Heart left ventricle (tissue), 16 donors: ENCODE results near the gene ITPK1. TPM values are rescaled to one million over a fixed set of nuclear protein-coding genes. Genes with fewer than 3 reads are reported as not detected.
A peak's percentile ranks its signal among the peaks of the same experiment; 100 is the strongest.

ENCODE experiments used
- ATAC-seq, 4 donors: fragments of 200-7000 bp; cut with Tn5 transposase; one replicate each; pipeline ENCODE4 v1.9.1; 2020 to 2022; ENCODE audit warnings: moderate library complexity in 4 of 4, mild to moderate bottlenecking in 3 of 4, moderate number of reproducible peaks in 1 of 4
- DNase-seq, 5 donors: peaks; one replicate each; pipeline ENCODE4 v3.0.0-alpha.2; 2020
- H3K27ac ChIP-seq, 12 donors: fragments of 200-600 bp; sonication (generic) in 4 of 12; one replicate each; pipeline versions ENCODE4 v1.5.0 to v1.8.0; 2016 to 2022; ENCODE audit warnings: mild to moderate bottlenecking in 2 of 12
- H3K27me3 ChIP-seq, 9 donors: fragments of 200-600 bp; sonication (generic) in 2 of 9; one replicate each; pipeline versions ENCODE4 v1.5.1 to v1.8.0; 2016 to 2022; ENCODE audit warnings: mild to moderate bottlenecking in 3 of 9
- H3K36me3 ChIP-seq, 9 donors: fragments of 200-600 bp; sonication (generic) in 2 of 9; one replicate each; pipeline versions ENCODE4 v1.5.0 to v1.8.0; 2018 to 2022; ENCODE audit warnings: mild to moderate bottlenecking in 2 of 9
- H3K4me1 ChIP-seq, 12 donors: fragments of 200-600 bp; sonication (generic) in 4 of 12; one replicate each; pipeline versions ENCODE4 v1.5.0 to v1.8.0; 2016 to 2022; ENCODE audit warnings: mild to moderate bottlenecking in 3 of 12
- H3K4me3 ChIP-seq, 12 donors: fragments of 200-600 bp; sonication (generic) in 4 of 12; one replicate each; pipeline versions ENCODE4 v1.5.0 to v1.8.0; 2017 to 2022; ENCODE audit warnings: mild to moderate bottlenecking in 9 of 12, moderate library complexity in 4 of 12
- H3K9me3 ChIP-seq, 12 donors: fragments of 200-600 bp; sonication (generic) in 4 of 12; one replicate each; pipeline versions ENCODE4 v1.5.0 to v1.8.0; 2016 to 2022; ENCODE audit warnings: mild to moderate bottlenecking in 1 of 12
- POLR2A ChIP-seq, 2 donors: fragments of 450-650 bp; IDR thresholded peaks; one replicate each; pipeline ENCODE4 v1.6.1; 2017; ENCODE audit warnings: antibody characterized with exemption in 2 of 2, mild to moderate bottlenecking in 2 of 2, moderate library complexity in 2 of 2
- WGBS, 4 donors: extraction: QIAGEN DNeasy Blood & Tissue Kit in 2 of 4; methylation state at CpG; one replicate each; pipeline versions ENCODE4 v1.1.5 to v1.1.7; 2013 to 2018; 5-methylcytosine and 5-hydroxymethylcytosine counted together
- intact Hi-C, 10 donors: fragments of 100-400 bp; cut with DNase I; formaldehyde crosslinking; loops; one replicate each; pipeline versions ENCODE4 v1.11.1 to v1.14.2; 2022
- polyA plus RNA-seq, 2 donors: library from polyadenylated mRNA; stranded (reverse); fragments of 200-250 nt; gene quantifications; one replicate each; pipeline ENCODE4 v1.2.3, GENCODE V29; 2013
- total RNA-seq, 9 donors: library from RNA; depleted of rRNA in 2 of 9; stranded (reverse); fragments of >200 nt in 2 of 9; fragmentation: NEBNext Ultra II Directional in 3 of 9; extraction: Animal tissue kit (Norgen Biotek cat#: 25700) in 3 of 9; gene quantifications; one replicate each; pipeline versions ENCODE4 v1.1.0 to v1.2.4, GENCODE V29; 2016 to 2023
- TF ChIP-seq, protein P1 (sequence below), 12 donors: fragments of 200-600 bp; sonication (generic) in 4 of 12; IDR thresholded peaks; one replicate each; pipeline versions ENCODE4 v1.5.0 to v1.8.0; 2018 to 2022; ENCODE audit warnings: antibody characterized with exemption in 12 of 12, mild to moderate bottlenecking in 5 of 12
- donor health status: ischemic (EF 13 %, LVEDD 7.1; RV severe dilation, severe dysfunction).
- donor health status: healthy with polysubstance abuse.
- donor health status: DM: no; HTN: yes; CAD: no.
- donor health status: DM: no; HTN: no; CAD: no.
- donor health status: ischemic (EF 25% LVEDD 6.9; RV normal size, moderate dysfunction).
- donor health status: ischemic (EF 25% LVEDD 5.7; RV mildly dilated, moderate dysfunction).
- donor health status: healthy.
- donor health status: DM: yes; HTN: yes; CAD: no.
- donor health status: ischemic (EF 35%, LVEDD 5.7; RV mildly dilated, moderate dysfunction).
- donor health status: nonischemic (EF 11% LVEDD 7.7; RV severe dilation, severe dysfunction).
- donor health status: DM: yes; HTN: yes; CAD: no.
- donor health status: PGD.
- donor health status: ischemic (EF 29% LVEDD 5.4; RV normal size, mild dysfunction).
- donor health status: nonischemic (EF 23%, LVEDD 6.1; RV moderate dilation, normal function).

Gene ITPK1
- total and polyA plus RNA-seq, 11 donors = 44.5 to 158 (median 91.0) TPM

DNA sequence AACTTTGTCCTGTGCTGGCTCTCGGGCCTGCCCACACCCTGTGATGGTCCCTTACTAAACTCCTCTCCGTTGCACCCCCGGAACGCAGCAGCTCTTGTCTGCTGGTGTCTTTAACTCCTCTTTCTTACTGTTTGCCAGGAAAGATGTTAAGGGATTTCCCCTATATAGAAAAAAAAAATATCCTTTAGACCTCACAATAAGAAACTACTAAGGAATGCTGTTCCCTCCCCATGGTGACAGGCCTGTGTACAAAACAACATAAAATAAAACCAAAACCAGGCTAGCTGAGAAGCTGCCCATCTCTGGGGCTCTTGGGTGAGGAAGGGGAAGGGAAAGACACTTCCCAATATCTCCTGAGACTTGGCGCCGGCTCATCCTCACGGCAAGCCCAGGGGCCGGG lies 97.4 kb downstream of the ITPK1 start:
- intact Hi-C loops = no loop called here
- Histone ChIP-seq H3K27ac (peak overlapping the region in 3 of 12 donors; percentile 54 to 81 (median 56)), H3K4me3 (no peak overlapping the region), H3K36me3 (peaks cover 0 to 16% (median 0%) of the 10 kb centered on the region in 9 donors), H3K9me3 (no peaks in the 10 kb centered on the region), H3K27me3 (no peaks in the 10 kb centered on the region), H3K4me1 (peaks cover 8 to 70% (median 41%) of the 10 kb centered on the region in 12 donors)
- DNase-seq (no peak), ATAC-seq (no peak)
- no peak for TF ChIP-seq POLR2A (IDR thresholded peaks at IDR 0.05)
- TF ChIP-seq, protein P1, sequence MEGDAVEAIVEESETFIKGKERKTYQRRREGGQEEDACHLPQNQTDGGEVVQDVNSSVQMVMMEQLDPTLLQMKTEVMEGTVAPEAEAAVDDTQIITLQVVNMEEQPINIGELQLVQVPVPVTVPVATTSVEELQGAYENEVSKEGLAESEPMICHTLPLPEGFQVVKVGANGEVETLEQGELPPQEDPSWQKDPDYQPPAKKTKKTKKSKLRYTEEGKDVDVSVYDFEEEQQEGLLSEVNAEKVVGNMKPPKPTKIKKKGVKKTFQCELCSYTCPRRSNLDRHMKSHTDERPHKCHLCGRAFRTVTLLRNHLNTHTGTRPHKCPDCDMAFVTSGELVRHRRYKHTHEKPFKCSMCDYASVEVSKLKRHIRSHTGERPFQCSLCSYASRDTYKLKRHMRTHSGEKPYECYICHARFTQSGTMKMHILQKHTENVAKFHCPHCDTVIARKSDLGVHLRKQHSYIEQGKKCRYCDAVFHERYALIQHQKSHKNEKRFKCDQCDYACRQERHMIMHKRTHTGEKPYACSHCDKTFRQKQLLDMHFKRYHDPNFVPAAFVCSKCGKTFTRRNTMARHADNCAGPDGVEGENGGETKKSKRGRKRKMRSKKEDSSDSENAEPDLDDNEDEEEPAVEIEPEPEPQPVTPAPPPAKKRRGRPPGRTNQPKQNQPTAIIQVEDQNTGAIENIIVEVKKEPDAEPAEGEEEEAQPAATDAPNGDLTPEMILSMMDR (IDR thresholded peaks at IDR 0.05) = no peak
- WGBS, 4 donors = 64 to 78% (median 68%) methylated on average over 8 of the region's 8 CpGs

DNA sequence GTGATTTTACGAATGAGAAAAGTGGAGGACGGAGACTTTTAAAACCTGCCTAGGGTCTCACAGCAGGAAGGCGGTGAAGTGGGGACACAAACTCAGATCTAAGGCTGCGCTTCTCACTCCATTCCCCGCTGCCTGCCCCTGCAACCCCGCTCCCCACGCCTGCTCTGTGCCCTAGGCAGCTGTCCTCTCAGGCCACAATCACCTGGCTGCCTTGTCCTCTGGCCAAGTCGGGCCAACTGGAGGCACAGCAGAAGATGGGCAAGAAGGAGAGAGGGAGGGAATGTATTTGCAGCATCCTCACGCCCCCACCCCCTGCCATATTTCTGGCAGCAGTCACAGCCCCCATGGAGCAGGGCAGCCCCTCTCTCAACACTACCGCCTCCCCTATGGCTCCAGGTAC lies 97.8 kb downstream of the ITPK1 start:
- ATAC-seq (peak in 1 of 4 donors; percentile 19), DNase-seq (no peak)
- intact Hi-C loops = no loop called here
- Histone ChIP-seq H3K27me3 (no peaks in the 10 kb centered on the region), H3K9me3 (no peaks in the 10 kb centered on the region), H3K27ac (peak overlapping the region in 11 of 12 donors; percentile 13 to 81 (median 50)), H3K36me3 (peaks cover 0 to 16% (median 0%) of the 10 kb centered on the region in 9 donors), H3K4me3 (no peak overlapping the region), H3K4me1 (peaks cover 10 to 75% (median 45%) of the 10 kb centered on the region in 12 donors)
- 79 to 90% (median 82%) methylated on average over 9 to 10 of the region's 10 CpGs for WGBS, 4 donors
- TF ChIP-seq, protein P1 (IDR thresholded peaks at IDR 0.05) = no peak
- no peak for TF ChIP-seq POLR2A (IDR thresholded peaks at IDR 0.05)

DNA sequence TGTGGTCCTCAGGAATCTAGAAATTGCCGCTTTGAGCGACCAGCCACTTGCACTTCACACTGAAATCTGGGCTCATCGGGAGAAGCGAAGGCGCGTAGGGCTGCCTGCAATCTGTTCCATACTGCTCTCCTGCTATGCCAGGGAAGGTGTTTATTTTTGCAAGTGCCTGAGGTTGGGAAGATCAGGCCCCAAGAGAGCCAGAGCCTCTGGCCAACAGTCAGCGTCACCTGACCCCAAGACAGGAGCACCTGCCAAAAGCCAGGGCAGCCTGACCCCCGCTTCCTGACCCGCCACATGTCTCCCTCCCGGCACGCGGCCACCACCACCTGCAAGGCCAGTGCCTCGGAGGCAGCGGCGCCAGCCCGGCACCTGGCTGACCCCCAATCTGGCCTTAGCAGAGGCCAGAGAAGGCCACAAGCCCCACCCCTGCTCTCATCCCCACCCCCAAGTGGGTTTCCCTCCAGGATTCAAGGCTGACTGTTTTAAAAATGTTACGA lies 98.4 kb downstream of the ITPK1 start:
- Histone ChIP-seq H3K4me3 (no peak overlapping the region), H3K9me3 (no peaks in the 10 kb centered on the region), H3K27ac (peak overlapping the region in 11 of 12 donors; percentile 13 to 81 (median 50)), H3K4me1 (peaks cover 10 to 80% (median 51%) of the 10 kb centered on the region in 12 donors), H3K36me3 (peaks cover 0 to 16% (median 0%) of the 10 kb centered on the region in 9 donors), H3K27me3 (no peaks in the 10 kb centered on the region)
- intact Hi-C loops = no loop called here
- TF ChIP-seq POLR2A (IDR thresholded peaks at IDR 0.05) = no peak
- TF ChIP-seq, protein P1 (IDR thresholded peaks at IDR 0.05) = no peak
- ATAC-seq (peak; percentile 33 to 67 (median 38)), DNase-seq (peak; percentile 46 to 82 (median 72))
- WGBS, 4 donors = 27 to 54% (median 29%) methylated on average over 7 to 17 of the region's 17 CpGs

DNA sequence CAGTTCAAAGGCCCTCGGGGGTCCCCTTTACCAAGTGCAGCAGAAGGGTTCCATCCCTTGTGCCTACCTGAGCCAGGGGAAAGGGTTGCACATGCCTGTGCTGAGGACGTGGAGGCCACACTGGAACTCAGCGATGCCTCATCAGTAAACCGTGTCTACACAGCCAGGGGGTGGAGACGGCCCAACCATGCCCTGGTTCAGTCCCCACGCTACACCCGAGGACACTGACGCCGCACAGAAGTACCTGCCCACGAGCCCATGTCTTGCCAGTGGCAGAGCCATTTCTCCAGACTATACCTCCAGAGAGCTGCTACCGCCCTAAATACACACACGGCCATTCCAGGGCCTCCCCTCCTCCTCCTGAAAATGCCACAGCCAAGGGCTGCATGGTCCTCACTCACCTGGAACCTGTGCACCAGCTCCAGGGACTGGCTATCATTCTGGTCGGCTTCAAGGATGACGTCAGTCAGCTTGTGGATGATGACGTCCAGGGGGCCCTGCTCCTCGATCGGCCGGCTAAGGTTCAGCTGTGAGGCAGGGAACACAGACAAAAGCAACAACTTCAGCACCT lies 99.4 kb downstream of the ITPK1 start:
- 89 to 95% (median 93%) methylated on average over 6 to 18 of the region's 18 CpGs for WGBS, 4 donors
- TF ChIP-seq, protein P1 (IDR thresholded peaks at IDR 0.05) = no peak
- no peak for TF ChIP-seq POLR2A (IDR thresholded peaks at IDR 0.05)
- peaks cover 0 to 16% (median 0%) of the 10 kb centered on the region in 9 donors for H3K36me3 ChIP-seq
- no peaks in the 10 kb centered on the region for H3K27me3 ChIP-seq
- no peak overlapping the region for H3K4me3 ChIP-seq
- H3K9me3 ChIP-seq = no peaks in the 10 kb centered on the region
- H3K4me1 ChIP-seq = peaks cover 10 to 90% (median 60%) of the 10 kb centered on the region in 12 donors
- peak overlapping the region in 2 of 12 donors; percentile 48 to 56 for H3K27ac ChIP-seq
- ATAC-seq (no peak), DNase-seq (no peak)
- intact Hi-C loops = no loop called here
